HepG2 (cell line): ENCODE results near the gene BORCS5. TPM values are rescaled to one million over a fixed set of nuclear protein-coding genes. Genes with fewer than 3 reads are reported as not detected.

Experiments used
- ARNT2 ChIP-seq: sonication (generic); formaldehyde crosslinking; IDR thresholded peaks from 2 replicates; pipeline ENCODE4 v1.8.0; 2022; ENCODE audit warnings: mild to moderate bottlenecking, low read depth, missing genetic modification reagents, moderate library complexity
- CEBPB ChIP-seq: IDR thresholded peaks from 2 replicates; pipeline ENCODE4 v1.6.1; 2011; ENCODE audit warnings: low read depth, low read length, improper control_type of control experiment, borderline replicate concordance
- CREM ChIP-seq, 2 experiments: sonication (generic) in 1 of 2; formaldehyde crosslinking in 1 of 2; IDR thresholded peaks; 2 replicates each; pipeline versions ENCODE4 v1.4.0 to v1.6.1; 2016 to 2020; ENCODE audit warnings: antibody characterized with exemption in 1 of 2, mild to moderate bottlenecking in 1 of 2, missing genetic modification reagents in 1 of 2
- ELF3 ChIP-seq: IDR thresholded peaks from 2 replicates; pipeline ENCODE4 v1.6.1; 2016; ENCODE audit warnings: missing genetic modification reagents, missing compliant biosample characterization
- FOXA1 ChIP-seq, 2 experiments: fragments of 450-650 bp in 1 of 2; sonication (generic) in 1 of 2; formaldehyde crosslinking in 1 of 2; IDR thresholded peaks; 2 replicates each; pipeline versions ENCODE4 v1.4.0 to v1.6.1; 2016 to 2020; ENCODE audit warnings: missing genetic modification reagents in 1 of 2
- HNF4A ChIP-seq: sonication (generic); formaldehyde crosslinking; IDR thresholded peaks from 2 replicates; pipeline ENCODE4 v1.4.0; 2020; ENCODE audit warnings: missing genetic modification reagents
- MBD4 ChIP-seq: IDR thresholded peaks from 2 replicates; pipeline ENCODE4 v1.6.1; 2012; ENCODE audit warnings: low read length, inconsistent platforms, borderline replicate concordance
- MED8 ChIP-seq: sonication (generic); formaldehyde crosslinking; IDR thresholded peaks from 2 replicates; pipeline ENCODE4 v1.8.1; 2023; ENCODE audit warnings: mild to moderate bottlenecking, missing genetic modification reagents; ENCODE audit not compliant: insufficient replicate concordance
- MEIS1 ChIP-seq: sonication (generic); formaldehyde crosslinking; IDR thresholded peaks from 2 replicates; pipeline ENCODE4 v1.9.0; 2021; ENCODE audit warnings: mild to moderate bottlenecking, missing genetic modification reagents, moderate library complexity, borderline replicate concordance
- SIX1 ChIP-seq: sonication (generic); formaldehyde crosslinking; IDR thresholded peaks from 2 replicates; pipeline ENCODE4 v1.4.0; 2020; ENCODE audit warnings: missing genetic modification reagents, borderline replicate concordance
- THAP11 ChIP-seq: IDR thresholded peaks from 2 replicates; pipeline ENCODE4 v1.6.1; 2016; ENCODE audit warnings: missing biosample characterization, missing genetic modification reagents
- ZNF431 ChIP-seq: sonication (generic); formaldehyde crosslinking; IDR thresholded peaks from 2 replicates; pipeline ENCODE4 v1.9.0; 2022; ENCODE audit warnings: missing genetic modification reagents, low read depth, mild to moderate bottlenecking, borderline replicate concordance
- ZNF589 ChIP-seq: sonication (generic); formaldehyde crosslinking; conservative IDR thresholded peaks from 2 replicates; pipeline ENCODE4 v1.8.0; 2022; ENCODE audit warnings: mild to moderate bottlenecking, moderate library complexity, missing genetic modification reagents
- ZNF678 ChIP-seq: sonication (generic); formaldehyde crosslinking; IDR thresholded peaks from 2 replicates; pipeline ENCODE4 v1.4.0; 2020; ENCODE audit warnings: mild to moderate bottlenecking, missing genetic modification reagents
- ZNF879 ChIP-seq: sonication (generic); formaldehyde crosslinking; IDR thresholded peaks from 2 replicates; pipeline ENCODE4 v1.8.1; 2023; ENCODE audit warnings: missing genetic modification reagents
- ZSCAN21 ChIP-seq: sonication (generic); formaldehyde crosslinking; IDR thresholded peaks from 2 replicates; pipeline ENCODE4 v1.8.0; 2022; ENCODE audit warnings: mild to moderate bottlenecking, missing genetic modification reagents, moderate library complexity, borderline replicate concordance
- polyA plus RNA-seq, 8 experiments: library from polyadenylated mRNA; depleted of rRNA in 3 of 8; stranded (reverse) in 7 of 8; unstranded in 1 of 8; fragments of >200 nt; fragmentation: Illumina TruSeq in 4 of 8; extraction: Trizol in 4 of 8; gene quantifications; 2 replicates each; pipeline versions ENCODE4 v1.2.1 to v1.2.3, GENCODE V29; 2011 to 2016; ENCODE audit warnings: low read depth in 4 of 8, missing spikeins in 1 of 8, mixed read lengths in 1 of 8; ENCODE audit not compliant: insufficient read depth in 1 of 8
- total RNA-seq, 5 experiments: library from RNA; depleted of rRNA; stranded (reverse); fragments of >200 nt; fragmentation: Illumina TruSeq; extraction: Trizol; gene quantifications; 2 replicates each; pipeline ENCODE4 v1.2.3, GENCODE V29; 2016; ENCODE audit warnings: low read depth in 1 of 5
- TF ChIP-seq, protein P1 (sequence below): sonication (generic); formaldehyde crosslinking; IDR thresholded peaks from 2 replicates; pipeline ENCODE4 v1.5.0; 2020; ENCODE audit warnings: mild to moderate bottlenecking, missing genetic modification reagents, borderline replicate concordance
- TF ChIP-seq, protein P2 (sequence below): IDR thresholded peaks from 2 replicates; pipeline ENCODE4 v1.6.1; 2016; ENCODE audit warnings: missing biosample characterization, missing genetic modification reagents, low read depth
- TF ChIP-seq, protein P3 (sequence below): sonication (generic); formaldehyde crosslinking; IDR thresholded peaks from 2 replicates; pipeline ENCODE4 v1.5.1; 2020; ENCODE audit warnings: mild to moderate bottlenecking, missing genetic modification reagents
- TF ChIP-seq, protein P4 (sequence below): IDR thresholded peaks from 2 replicates; pipeline ENCODE4 v1.6.1; 2018; ENCODE audit warnings: missing genetic modification reagents, mild to moderate bottlenecking, missing compliant biosample characterization

Gene BORCS5
- total and polyA plus RNA-seq, 2 of the 13 experiments (the other 11 are each of a cell fraction or from before 2014, with no cell fraction given), result 3.9 to 4.7 TPM

DNA sequence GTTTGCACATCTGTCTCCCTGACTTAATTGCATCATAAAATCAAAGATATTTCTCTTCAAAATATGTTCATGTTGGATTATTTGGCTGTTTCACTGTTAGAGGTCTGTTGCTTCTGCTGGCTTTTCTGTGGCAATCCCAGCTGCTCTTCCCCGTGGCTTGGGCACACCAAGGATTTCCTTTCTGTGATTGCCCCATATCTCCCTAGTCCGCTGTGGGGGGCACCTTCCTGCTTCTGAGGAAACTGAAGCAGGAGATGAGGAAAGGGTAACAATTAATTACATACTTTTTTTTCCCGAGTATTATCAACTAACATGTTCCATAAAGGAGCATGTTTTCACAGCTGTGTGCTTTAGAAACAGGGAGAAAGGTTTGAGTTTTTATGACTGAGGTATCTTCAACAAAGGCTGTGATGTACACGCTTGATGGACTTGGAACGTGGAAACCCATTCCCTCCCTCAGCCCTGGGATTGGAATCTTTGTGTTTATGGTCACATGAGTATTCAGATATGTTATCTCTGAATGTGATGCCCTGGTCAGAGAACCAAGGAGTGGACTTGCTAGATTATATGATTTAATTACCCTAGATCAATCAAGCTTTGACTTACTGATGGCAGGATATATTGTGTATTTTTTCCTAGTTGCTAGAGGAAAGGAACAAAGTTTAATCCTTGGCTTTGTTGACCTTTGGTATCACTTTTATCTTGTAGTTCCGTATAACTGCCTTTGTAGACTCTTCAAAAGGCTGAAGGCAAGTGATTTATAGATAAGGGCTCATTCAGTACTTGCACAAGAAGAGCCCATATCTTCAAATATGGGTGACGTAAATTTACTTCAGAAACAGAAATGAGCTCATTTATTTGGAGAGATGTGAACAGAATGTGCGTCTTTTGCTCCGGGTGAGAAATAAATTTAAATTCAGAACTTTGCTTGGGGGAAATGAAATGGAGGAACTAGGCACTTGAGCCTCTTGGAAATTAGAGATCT lies 46.7 kb downstream of the BORCS5 start (continued):
- TF ChIP-seq, protein P1, sequence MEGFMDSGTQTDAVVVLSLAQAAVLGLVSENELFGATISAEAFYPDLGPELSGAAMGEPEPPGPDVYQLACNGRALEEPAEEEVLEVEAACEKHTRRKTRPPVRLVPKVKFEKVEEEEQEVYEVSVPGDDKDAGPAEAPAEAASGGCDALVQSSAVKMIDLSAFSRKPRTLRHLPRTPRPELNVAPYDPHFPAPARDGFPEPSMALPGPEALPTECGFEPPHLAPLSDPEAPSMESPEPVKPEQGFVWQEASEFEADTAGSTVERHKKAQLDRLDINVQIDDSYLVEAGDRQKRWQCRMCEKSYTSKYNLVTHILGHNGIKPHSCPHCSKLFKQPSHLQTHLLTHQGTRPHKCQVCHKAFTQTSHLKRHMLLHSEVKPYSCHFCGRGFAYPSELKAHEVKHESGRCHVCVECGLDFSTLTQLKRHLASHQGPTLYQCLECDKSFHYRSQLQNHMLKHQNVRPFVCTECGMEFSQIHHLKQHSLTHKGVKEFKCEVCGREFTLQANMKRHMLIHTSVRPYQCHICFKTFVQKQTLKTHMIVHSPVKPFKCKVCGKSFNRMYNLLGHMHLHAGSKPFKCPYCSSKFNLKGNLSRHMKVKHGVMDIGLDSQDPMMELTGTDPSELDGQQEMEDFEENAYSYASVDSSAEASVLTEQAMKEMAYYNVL (CRISPR knock-in tag), result peak; percentile 64; the same call in 1 of the 2 replicates
- TF ChIP-seq FOXA1 (IDR thresholded peaks at IDR 0.05), result no peak
- peak; percentile 94 for TF ChIP-seq FOXA1 (CRISPR knock-in tag; IDR thresholded peaks at IDR 0.05)
- TF ChIP-seq HNF4A (CRISPR knock-in tag), result peak; percentile 93
- no peak for TF ChIP-seq ZNF589
- peak; percentile 67 for TF ChIP-seq CEBPB
- no peak for TF ChIP-seq ARNT2
- TF ChIP-seq MEIS1, result no peak
- TF ChIP-seq ZNF431, result no peak; the same call in 1 of the 2 replicates
- TF ChIP-seq SIX1 (CRISPR knock-in tag), result peak; percentile 59; the same call in 1 of the 2 replicates
- peak; percentile 84; the same call in 1 of the 2 replicates for TF ChIP-seq MBD4
- TF ChIP-seq CREM (IDR thresholded peaks at IDR 0.05), result peak; percentile 97
- no peak for TF ChIP-seq CREM (CRISPR knock-in tag; IDR thresholded peaks at IDR 0.05)
- TF ChIP-seq, protein P2, sequence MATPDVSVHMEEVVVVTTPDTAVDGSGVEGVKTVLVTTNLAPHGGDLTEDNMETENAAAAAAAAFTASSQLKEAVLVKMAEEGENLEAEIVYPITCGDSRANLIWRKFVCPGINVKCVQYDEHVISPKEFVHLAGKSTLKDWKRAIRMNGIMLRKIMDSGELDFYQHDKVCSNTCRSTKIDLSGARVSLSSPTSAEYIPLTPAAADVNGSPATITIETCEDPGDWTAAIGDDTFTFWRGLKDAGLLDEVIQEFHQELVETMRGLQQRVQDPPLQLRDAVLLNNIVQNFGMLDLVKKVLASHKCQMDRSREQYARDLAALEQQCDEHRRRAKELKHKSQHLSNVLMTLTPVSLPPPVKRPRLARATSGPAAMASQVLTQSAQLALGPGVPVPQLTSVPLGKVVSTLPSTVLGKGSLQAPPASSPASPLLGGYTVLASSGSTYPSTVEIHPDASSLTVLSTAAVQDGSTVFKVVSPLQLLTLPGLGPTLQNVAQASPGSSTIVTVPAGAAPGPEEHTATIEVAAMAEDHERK (CRISPR knock-in tag), result no peak
- TF ChIP-seq, protein P3, sequence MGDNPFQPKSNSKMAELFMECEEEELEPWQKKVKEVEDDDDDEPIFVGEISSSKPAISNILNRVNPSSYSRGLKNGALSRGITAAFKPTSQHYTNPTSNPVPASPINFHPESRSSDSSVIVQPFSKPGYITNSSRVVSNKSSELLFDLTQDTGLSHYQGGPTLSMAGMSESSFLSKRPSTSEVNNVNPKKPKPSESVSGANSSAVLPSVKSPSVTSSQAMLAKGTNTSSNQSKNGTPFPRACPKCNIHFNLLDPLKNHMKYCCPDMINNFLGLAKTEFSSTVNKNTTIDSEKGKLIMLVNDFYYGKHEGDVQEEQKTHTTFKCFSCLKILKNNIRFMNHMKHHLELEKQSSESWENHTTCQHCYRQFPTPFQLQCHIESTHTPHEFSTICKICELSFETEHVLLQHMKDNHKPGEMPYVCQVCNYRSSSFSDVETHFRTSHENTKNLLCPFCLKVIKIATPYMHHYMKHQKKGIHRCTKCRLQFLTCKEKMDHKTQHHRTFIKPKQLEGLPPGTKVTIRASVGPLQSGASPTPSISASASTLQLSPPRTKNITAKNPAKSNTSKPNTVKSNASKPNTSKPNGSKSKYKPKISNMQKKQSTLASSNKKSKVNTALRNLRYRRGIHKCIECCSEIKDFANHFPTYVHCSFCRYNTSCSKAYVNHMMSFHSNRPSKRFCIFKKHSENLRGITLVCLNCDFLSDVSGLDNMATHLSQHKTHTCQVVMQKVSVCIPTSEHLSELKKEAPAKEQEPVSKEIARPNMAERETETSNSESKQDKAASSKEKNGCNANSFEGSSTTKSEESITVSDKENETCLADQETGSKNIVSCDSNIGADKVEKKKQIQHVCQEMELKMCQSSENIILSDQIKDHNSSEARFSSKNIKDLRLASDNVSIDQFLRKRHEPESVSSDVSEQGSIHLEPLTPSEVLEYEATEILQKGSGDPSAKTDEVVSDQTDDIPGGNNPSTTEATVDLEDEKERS, result 0 out of 2 replicates have a peak, but pooled peaks have one; percentile 18
- TF ChIP-seq, protein P4, sequence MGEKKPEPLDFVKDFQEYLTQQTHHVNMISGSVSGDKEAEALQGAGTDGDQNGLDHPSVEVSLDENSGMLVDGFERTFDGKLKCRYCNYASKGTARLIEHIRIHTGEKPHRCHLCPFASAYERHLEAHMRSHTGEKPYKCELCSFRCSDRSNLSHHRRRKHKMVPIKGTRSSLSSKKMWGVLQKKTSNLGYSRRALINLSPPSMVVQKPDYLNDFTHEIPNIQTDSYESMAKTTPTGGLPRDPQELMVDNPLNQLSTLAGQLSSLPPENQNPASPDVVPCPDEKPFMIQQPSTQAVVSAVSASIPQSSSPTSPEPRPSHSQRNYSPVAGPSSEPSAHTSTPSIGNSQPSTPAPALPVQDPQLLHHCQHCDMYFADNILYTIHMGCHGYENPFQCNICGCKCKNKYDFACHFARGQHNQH, result 0 out of 2 replicates have a peak, but pooled peaks have one; percentile 14
- no peak for TF ChIP-seq ZSCAN21
- TF ChIP-seq ELF3, result peak; percentile 85
- TF ChIP-seq MED8 (CRISPR knock-in tag), result peak; percentile 88
- TF ChIP-seq THAP11, result peak; percentile 36; the same call in 1 of the 2 replicates
- no peak for TF ChIP-seq ZNF879 (CRISPR knock-in tag)
- no peak for TF ChIP-seq ZNF678 (CRISPR knock-in tag)
